NCI-H345 treated with DMSO at 0.1 percent for 48 hours (cell line): ENCODE results near the gene TMEM179B.
"Not testable (repeated sequence)": the region's sequence is repeated elsewhere in the genome, so short reads cannot be mapped to it uniquely, and the experiment has no call there.

ENCODE experiments used
- DNase-seq: peaks from one replicate; lab custom pipeline; 2025; ENCODE audit not compliant: unreplicated experiment; lab: John Stamatoyannopoulos, UW

Gene TMEM179B, protein sequence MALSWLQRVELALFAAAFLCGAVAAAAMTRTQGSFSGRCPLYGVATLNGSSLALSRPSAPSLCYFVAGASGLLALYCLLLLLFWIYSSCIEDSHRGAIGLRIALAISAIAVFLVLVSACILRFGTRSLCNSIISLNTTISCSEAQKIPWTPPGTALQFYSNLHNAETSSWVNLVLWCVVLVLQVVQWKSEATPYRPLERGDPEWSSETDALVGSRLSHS

GRCh38 chr11:62787005-62787759, at the start of gene TMEM179B:
TSS of gene TMEM179B (plus strand) at chr11:62787402. CDS start at chr11:62787432, 30 bp downstream.
- DNase-seq, result peak; percentile 92

DNA sequence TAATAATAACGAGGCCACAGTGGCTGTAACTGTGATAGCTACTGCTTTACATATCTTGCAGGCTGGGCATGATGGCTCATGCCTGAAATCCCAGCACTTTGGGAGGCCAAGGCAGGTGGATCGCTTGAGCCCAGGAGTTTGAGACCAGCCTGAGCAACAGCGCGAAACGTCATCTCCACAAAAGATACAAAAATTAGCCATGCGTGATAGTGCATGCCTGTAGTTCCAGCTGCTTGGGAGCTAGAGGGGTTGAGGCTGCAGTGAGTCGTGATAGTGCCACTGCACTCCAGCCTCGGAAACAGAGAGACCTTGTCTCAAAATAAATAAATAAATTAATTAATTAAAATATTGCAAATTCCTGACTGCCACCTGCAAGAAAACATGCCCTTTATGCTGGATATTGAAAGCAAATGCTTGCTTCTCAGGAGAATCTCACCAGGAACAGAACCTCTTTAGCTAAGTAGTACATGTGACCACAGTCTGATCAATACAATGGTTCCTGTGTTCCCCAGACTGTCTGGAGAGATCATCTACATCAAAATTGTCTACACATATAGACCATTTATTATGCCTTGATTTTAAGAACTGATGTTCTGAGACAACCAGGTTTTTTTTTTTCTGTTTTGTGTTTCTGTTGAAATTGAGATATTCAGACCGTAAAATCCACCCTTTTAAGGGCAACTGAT, 39.6 kb upstream of the TMEM179B start:
- no peak for DNase-seq

- not testable (repeated sequence) for DNase-seq
These were observed 37.3 kb upstream of the TMEM179B start for GRCh38 chr11:62749931-62750330.

DNA sequence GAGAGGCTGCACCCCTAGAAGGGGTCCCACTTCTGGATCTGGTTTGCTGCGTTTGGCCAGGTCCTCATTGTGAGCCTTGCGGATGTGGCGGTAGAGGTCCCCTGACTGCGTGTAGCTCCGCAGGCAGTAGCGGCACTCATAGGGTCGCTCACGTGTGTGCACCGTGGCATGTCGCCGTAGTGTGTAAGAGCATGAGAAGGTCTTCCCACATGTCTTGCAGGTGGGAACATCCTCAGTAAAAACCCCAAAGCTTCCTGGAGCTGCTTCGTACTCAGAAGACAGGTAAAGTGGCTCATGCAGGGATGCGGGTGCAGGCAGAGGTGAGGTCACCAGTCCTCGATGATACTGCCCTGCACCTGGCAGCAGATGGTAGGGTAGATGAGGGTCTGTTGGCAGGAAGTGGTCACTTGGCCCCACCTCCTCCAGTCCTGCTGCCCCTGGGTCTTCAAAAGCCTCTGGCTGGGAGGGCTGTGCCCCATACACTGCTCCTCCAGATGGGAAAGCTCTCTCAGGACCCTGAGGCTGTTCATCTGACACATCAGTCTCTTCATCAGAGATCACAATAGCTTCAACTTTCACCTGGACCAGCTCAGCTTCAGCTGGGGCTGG, 34.9 kb upstream of the TMEM179B start:
- no peak for DNase-seq

DNA sequence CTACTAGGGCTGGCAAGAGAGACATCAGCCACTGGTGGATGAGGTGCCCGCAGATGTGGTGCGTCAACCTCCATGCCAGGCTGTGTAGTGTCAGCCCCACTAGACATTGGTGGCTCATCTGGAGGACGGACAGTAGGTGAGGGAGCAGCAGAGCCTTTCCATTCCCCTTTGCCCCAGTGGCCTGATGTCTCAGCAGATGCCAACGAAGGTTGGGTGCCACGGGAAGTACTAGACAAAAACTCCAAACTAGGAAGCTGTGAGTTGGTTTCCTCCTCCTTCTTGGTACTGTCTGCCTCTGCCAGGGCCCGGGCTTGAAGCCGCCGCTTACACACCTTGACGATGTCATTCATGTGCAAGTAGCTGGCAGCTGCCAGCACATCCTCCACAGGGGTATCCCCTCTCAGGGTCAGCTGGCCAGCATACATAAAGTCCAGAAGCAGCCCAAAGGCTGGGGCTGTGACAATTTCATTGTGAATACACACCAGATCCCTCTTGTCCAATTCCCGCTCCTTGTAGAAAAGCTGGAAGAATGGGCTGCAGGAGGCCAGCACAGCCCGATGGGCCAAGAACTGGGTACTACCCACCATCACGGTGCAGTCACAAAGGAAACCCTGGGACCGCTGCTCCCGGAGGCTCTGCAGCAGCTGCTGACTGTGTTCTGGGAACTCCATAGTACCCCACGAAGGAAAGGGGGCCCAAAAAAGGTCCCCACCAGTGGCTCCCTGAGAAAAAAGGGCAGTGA, 34.0 kb upstream of the TMEM179B start:
- DNase-seq, result no peak

- DNase-seq, result peak; percentile 99
These were observed 33.2 kb upstream of the TMEM179B start, which contains the start of gene ZBTB3 for GRCh38 chr11:62753736-62754603. TSS of gene ZBTB3 (minus strand) at chr11:62754160. CDS start at chr11:62753664, 496 bp downstream.

DNA sequence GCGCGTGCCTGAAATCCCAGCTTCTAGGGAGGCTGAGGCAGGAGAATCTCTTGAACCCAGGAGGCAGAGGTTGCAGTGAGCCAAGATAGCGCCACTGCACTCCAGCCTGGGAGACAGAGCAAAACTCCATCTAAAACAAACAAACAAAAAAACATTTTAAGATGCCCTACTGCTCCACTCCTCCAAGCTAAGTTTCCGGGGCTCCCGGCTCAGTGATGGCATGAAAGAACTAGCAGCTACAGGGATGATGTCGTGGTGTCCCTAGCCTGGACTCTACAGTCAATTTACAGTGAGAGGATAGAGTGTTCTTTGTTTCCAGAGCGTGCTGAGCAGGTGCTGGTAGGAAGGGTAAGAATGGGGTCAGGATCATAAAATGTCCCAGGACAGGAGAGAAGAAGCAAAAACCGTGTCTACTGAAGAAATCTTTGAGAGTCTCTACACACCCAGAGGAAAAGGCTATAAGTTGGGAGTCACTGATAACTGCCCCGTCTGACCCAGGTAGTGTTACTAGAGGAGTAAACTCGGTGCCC, 32.1 kb upstream of the TMEM179B start:
- no peak for DNase-seq

- DNase-seq, result no peak
These were observed 29.1 kb upstream of the TMEM179B start for GRCh38 chr11:62757846-62758788.

GRCh38 chr11:62760867-62761227, 26.4 kb upstream of the TMEM179B start:
- DNase-seq, result not testable (repeated sequence)

GRCh38 chr11:62770778-62771143, 16.4 kb upstream of the TMEM179B start:
- DNase-seq, result no peak

DNA sequence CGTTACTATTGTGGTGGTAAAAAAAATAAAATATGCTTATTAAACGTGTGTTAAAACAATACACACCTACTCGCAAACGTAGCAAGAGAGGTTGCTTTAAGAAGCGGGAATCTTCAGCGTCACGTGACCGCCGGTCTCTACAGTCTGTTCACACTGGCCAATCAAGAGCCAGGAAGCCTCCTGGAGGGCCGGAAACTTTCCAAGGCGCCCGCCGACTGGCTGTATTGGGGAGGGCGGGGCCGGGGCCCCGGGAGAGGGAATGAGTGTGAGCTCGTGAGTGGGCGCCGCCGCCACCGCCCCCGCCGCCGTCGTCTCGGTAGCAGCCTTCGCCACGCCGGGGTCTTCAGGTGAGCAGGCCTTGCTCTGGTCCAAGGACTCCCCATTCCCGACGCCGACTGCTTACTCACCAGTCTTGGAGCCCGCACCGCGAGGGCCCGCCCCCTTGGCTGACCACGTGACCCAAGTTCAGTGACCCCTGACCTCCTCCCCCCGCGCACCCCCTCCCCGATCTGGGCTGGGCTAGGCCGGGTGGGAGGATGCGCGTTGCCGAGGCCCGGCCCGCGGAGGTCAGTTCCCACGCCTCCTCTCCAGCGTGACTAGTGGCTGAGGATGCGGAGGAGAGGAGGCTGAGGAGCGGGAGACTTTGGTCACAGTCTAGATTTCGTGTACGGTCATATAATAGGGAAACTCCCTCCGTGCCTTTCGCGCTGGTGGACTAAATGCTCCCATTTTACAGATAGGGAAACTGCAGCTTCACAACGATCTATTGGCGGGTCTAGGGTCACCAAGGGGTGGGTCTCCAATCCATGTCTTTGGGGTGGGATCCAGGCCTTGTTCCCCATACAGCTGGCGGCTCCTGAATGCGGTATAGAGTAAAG, 15.8 kb upstream of the TMEM179B start, which contains the start of gene TAF6L:
TAF6L (plus strand) TSS at position 253 of the 878 bp plus-strand sequence. CDS start 4,388 bp downstream, outside the sequence.
- DNase-seq, result peak; percentile 94

GRCh38 chr11:62774407-62774806, 12.8 kb upstream of the TMEM179B start:
- DNase-seq, result no peak

DNA sequence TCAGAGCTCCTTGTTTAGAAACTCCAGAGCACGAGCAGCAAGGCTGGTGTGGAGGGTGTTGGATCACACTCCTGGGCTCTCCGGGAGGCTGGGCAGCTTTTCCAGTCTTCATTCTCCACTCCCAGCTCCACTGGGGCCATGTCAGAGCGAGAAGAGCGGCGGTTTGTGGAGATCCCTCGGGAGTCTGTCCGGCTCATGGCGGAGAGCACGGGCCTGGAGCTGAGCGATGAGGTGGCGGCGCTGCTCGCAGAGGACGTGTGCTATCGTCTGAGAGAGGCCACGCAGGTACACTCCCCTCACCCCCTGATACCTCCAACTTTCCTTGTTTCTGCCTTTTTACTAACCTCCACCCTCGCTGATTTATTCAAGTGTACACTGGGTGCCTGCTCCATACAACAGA, 11.6 kb upstream of the TMEM179B start:
- no peak for DNase-seq

DNA sequence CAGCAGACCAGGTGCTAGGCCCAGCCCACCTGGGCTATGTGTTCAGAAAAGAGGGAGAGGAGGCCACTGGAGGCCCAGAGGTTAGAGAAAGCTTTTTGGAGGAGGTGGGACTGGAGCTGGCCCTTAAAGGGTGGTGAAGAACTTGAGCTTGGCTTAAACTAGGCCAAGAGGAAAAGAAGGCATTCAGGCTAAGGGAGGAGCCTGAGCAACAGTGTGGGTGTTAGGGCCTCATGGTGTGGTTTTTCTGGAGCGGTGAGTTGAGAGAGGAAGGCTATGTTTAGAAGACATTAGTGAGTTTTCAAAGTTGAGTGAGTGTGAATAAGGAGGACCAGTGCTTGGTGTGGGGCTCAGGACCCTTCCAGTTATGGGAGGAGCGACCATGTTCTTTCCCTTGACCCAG, 9.8 kb upstream of the TMEM179B start:
- no peak for DNase-seq

DNA sequence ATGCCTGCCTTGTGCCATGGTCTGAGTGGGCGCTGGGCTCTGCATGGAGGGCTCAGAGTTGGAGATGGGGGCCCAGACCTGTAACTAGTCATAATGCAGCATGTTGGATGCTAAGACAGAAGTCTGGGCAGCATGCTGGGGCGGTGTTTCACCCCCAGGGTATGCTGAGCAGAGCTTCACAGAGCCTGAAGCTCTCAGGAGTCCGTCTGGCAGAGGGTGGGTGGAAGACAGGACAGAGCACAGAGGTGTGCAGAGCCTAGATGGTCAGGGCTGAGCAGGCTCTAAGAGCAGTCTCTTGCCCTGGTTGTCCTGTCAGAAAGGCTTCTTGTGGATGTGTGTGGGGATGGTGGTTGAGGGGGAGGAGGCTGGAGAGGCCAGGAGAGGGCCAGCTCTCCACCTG, 8.8 kb upstream of the TMEM179B start:
- DNase-seq, result no peak

DNA sequence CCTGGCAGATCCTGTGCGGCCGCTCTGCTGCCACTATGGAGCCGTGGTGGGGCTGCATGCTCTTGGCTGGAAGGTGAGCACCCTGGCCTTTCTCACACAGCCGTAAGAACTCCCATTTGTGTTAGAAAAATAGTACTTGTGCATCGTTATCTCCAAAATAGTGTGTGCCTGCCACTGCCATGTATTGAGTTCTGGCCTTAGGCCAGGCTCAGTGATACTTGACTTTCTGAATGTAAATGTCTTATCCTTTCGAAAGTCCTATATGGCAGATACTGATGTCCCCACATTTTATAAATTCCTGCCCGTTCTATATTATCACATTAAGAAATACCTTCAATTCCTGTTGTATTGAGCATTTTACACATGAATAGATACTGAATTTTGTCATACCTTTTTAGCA, 4.4 kb upstream of the TMEM179B start:
- no peak for DNase-seq

GRCh38 chr11:62786318-62787004, 741 bp upstream of the TMEM179B start:
- peak; percentile 54 for DNase-seq
